HG02759 (cell line): Measurements from ENCODE around the gene PADI4.

Experiments used
- ATAC-seq: cut with Tn5 transposase; IDR thresholded peaks from one replicate; pipeline ENCODE4 v1.9.1; 2021; ENCODE audit warnings: mild to moderate bottlenecking, moderate library complexity; ENCODE audit not compliant: unreplicated experiment

PADI4 gene, protein sequence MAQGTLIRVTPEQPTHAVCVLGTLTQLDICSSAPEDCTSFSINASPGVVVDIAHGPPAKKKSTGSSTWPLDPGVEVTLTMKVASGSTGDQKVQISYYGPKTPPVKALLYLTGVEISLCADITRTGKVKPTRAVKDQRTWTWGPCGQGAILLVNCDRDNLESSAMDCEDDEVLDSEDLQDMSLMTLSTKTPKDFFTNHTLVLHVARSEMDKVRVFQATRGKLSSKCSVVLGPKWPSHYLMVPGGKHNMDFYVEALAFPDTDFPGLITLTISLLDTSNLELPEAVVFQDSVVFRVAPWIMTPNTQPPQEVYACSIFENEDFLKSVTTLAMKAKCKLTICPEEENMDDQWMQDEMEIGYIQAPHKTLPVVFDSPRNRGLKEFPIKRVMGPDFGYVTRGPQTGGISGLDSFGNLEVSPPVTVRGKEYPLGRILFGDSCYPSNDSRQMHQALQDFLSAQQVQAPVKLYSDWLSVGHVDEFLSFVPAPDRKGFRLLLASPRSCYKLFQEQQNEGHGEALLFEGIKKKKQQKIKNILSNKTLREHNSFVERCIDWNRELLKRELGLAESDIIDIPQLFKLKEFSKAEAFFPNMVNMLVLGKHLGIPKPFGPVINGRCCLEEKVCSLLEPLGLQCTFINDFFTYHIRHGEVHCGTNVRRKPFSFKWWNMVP

DNA sequence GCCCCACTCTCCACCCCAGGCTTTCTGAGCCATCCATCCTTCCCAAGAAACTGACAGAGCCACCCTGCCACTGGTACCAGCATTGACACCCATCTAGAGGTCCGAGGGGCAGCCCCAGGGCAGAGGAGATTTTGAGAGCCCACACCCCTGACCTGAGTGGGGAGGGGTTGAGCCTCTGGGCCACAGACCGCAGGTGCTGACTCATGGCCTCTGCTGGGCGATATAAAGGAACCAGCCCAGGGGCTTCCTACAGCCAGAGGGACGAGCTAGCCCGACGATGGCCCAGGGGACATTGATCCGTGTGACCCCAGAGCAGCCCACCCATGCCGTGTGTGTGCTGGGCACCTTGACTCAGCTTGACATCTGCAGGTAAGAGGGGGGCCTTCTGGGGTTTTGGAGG is at the start of gene PADI4:
Gene PADI4, plus strand, starts transcription at position 252 of the 400 bp plus-strand sequence. Its CDS starts 26 bp downstream, at position 278.
- ATAC-seq = no peak

DNA sequence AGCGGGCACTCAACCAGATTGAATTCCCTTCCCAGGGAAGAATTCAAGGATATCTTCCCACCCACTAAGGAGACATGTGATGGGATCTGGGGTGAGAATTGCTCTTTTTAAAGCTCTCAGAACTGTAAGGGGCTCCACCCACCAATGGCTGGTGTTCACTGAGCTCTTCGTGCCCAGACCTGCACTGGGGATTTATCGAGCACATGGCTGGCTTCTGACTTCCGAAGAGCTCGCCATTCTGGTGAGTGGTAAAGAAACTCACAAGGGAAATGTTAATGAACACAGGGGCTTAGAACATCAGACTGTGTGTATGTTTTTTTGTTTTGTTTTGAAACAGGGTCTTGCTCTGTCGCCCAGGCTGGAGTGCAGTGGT is 49.3 kb upstream of the PADI4 start:
- no peak for ATAC-seq

DNA sequence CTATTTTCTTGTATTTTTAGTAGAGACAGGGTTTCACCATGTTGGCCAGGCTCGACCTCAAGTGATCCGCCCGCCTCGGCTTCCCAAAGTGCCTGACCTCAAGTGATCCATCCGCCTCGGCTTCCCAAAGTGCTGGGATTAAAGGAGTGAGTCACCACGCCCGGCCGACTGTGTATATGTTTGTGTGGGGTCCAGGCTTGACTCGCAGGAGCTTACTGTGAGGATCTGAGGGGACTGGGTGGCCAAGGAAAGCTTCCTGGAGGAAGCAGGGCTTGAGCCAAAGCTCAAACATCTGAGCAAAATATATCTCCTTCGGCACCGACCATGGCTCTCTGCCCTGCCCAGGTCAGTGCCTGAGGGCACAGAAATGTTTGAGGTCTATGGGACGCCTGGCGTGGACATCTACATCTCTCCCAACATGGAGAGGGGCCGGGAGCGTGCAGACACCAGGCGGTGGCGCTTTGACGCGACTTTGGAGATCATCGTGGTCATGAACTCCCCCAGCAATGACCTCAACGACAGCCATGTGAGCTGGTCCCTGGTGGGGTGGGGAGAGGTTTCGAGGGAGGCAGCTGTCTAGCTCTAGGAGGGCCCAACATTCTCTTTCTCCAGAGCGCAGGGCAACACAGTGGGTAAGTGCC is 48.6 kb upstream of the PADI4 start:
- ATAC-seq = no peak

DNA sequence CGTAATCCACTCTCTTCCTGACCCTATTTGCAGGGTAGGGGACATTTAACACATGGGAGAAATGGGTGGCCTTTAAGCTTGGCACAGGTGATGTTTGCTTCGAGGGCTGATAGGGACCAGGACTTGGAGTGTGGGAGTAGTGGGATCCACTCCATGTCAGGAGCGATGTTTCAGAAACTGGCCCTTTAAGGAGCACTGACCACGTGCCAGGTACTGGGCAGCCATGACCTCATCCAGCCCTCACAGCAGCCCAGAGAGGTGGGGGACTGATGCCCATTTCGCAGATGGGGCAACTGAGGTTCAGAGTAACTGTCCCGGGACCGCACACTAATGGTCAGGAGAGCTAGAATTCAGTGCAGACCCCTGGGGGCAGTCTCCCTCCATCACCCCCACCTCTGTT is 47.7 kb upstream of the PADI4 start:
- ATAC-seq = no peak

DNA sequence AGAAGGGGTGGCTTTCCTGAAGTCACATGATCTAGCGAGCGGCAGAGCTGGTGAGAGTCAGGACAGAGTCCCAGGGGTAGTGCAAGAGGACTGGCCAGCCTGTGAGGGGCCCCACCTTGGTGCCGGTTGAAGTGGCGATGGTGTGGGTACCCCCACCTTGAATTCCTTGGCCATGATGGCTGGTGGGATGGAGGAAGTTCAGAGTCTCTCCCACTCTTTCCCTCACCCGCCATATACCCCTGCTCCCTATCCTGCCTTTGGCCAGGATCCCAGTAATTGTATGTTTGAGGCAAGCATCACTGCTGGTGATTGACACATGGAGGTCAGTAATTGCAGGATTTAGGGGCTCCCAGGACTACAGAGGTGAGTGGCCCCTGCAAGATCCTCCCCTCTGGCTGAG is 47.3 kb upstream of the PADI4 start:
- no peak for ATAC-seq

DNA sequence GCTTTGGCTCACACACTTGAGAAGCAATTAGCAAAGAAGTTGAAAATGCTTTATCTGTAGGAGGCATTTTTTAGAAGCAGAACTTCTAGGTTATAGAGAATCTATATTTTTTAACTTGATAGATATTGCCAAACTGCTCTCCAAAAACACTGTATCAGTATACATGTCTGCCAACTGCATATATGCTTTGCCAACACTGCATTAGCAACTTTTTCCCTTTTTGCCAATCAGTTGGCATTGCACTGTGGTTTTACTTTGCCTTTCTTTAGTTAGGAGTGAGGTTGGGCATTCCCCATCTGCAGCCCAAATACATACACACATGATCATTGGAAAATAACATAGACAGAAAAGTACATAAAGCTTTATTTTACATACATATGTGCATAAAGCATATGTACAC is 44.1 kb upstream of the PADI4 start:
- ATAC-seq = no peak

DNA sequence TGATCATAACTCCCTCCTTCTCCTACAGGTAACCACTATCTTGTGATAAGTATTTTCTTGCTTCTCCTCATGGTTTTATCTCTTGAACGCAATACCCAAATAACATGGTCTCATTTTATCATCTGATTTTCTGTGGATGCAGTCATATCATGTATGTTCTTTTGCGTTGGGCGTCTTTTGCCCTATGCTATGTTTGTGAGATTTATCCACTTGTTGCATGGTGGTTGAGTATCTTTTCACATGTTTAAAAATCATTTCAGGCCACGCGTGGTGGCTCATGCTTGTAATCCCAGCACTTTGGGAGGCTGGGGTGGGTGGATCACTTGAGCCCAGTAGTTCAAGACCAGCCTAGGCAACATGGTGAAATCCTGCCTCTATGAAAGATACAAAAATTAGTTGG is 43.5 kb upstream of the PADI4 start:
- ATAC-seq = no peak

DNA sequence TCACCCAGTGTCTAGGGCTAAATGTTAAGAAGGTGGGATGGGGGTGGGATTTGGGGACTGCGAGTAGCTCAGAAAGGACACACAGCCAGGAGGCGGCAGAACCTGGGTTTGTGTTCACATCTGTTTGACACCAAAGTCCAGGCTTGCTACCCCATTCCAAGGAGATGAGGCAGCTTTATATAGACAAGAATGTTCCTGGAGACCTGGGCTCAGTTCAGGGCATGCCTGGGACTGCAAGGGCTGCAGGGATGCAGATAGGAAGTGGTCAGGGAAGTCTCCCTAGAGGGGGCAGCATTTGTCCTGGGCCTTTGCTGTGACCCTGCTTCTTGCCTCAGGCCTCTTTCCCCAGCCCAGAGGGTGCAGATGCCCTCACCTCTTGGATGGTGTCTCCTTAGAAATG is 42.8 kb upstream of the PADI4 start:
- ATAC-seq = no peak

DNA sequence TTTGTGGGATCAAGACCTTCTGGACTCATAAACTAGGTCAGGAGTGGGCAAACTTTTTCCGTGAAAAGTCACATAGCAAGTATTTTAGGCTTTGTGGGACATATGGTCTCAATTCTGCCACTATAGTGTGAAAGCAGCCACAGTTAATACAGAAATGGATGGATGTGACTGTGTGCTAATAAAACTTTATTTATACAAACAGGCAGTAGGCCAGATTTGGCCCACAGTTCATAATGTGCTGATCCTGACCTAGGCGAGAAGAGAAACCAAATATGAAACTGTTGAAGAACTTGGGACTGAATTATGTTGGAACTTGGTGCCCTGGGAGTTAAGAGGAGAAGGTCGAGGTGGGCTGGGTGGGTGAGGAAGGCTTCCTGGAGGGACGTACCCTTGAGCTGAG is 42.0 kb upstream of the PADI4 start:
- no peak for ATAC-seq

DNA sequence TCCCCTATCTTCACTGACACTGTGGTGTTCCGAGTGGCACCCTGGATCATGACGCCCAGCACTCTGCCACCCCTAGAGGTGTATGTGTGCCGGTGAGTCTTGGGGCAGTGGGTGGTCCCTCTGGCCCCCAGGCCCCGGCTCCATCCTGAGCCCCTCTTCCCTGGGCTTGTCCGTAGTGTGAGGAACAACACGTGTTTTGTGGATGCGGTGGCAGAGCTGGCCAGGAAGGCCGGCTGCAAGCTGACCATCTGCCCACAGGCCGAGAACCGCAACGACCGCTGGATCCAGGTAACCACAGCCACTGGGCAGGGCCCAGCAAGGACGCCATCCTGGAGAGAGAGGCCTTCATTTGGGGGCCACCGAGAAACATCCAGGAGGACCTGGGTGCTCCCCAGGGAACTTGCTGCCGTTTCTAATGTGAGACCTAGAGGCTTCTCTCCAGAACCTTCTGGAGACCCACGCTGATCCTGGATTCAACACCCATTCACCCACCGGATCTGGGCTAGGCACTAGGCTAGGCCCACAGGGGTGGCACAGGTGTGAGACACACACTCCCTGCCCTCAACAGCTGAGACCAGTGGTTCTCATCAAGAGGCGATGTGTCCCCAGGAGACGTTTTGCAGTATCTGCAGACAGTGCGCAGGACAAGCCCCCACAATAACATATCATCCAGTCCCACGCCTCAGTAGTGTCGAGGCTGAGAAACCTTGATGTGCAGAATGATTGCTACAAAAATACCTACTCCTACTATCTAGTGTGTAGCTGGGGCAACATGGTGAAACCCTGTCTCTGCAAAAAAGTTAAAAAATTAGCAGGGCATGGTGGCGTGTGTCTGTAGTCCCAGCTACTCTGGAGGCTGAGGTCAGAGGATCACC is 36.9 kb upstream of the PADI4 start:
- no peak for ATAC-seq

DNA sequence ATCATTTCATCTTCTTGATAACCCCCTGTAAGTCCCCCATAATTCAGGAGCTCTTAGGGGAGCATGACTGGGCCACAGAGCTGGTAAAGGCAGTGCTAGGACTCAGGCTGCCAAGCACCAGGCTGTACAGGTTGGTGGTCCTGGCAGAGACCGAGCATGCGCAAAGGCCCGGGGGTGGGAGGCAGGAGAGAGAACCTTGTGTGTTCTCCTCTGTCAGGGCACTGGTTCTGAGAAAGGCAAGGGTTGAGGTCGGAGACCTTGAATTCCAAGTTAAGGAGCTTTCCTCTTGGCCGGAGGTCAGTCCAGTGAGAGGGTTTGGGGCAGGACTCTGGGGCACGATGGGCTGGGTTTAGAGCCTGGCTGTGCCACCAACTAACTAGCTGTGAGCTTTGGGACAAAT is 35.9 kb upstream of the PADI4 start:
- ATAC-seq = no peak

DNA sequence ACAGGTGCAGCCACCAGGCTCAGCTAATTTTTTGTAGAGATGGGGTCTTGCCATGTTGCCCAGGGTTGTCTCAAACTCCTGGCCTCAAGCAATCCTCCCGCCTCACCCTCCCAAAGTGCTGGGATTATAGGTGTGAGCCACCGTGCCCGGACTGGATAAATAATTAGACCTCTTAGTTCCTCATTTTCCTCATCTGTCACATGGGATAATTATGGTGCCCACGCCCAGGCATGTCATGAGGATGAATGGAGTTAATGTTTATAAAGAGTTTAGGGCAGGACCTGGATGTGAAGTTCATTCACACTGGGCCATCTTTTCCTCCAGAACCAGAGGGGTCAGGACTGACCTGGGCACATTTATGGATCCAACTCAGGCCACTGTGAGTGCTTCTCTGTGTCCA is 35.4 kb upstream of the PADI4 start:
- no peak for ATAC-seq

DNA sequence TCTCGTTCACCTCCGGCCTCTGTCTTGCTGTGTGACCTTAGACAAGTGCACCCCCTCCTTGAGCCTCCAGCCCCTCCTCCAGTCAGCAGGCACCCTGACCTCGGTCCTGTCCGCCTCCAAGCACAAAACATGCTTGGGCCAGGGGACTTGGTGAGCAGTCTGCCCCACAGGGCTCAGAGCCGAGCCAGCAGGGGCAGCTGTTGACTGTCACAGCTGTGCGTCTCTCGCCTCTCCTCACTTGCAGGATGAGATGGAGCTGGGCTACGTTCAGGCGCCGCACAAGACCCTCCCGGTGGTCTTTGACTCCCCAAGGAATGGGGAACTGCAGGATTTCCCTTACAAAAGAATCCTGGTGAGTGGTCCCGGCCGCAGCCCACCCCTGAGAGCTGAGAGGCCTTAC is 34.9 kb upstream of the PADI4 start:
- no peak for ATAC-seq

DNA sequence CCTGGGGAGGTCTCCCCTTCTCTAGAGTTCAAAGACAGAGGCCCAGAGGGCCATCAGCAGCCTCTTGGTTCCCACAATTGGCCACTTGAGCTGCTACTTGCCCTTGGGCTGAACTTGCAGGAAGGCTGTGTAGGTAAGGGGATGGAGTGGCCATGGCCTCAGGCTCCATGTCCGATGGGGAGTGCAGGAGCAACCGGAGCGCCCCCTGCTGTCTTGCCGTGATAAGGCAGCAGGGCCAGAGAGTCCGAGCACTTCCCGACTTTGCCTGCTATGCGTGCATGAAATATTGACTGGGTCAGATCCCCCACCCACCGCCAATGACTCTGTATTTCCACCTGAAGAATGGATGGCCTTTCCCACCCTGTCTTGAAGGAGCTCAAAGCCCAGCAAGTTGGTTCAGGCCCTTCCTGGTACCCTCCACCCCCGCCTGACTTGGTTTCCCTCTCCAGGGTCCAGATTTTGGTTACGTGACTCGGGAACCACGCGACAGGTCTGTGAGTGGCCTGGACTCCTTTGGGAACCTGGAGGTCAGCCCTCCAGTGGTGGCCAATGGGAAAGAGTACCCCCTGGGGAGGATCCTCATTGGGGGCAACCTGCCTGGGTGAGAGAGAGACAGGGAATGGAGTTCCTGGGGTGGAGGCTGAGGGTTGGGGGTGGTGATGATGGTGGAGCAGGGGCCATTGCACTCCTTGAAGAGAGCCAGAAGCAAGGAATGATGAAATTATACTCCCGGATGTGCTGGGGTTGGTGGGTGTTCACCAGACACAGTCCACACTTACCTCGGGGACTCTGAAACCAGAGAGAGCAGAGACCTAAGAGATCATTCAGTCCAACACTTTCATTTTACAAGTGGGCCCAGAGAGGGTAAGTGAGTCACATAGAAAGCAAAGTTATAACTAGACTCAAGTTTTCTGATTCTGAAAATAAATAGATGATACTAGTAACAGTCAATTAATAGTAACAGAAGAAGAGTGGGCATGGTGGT is 33.5 kb upstream of the PADI4 start:
- ATAC-seq = no peak

DNA sequence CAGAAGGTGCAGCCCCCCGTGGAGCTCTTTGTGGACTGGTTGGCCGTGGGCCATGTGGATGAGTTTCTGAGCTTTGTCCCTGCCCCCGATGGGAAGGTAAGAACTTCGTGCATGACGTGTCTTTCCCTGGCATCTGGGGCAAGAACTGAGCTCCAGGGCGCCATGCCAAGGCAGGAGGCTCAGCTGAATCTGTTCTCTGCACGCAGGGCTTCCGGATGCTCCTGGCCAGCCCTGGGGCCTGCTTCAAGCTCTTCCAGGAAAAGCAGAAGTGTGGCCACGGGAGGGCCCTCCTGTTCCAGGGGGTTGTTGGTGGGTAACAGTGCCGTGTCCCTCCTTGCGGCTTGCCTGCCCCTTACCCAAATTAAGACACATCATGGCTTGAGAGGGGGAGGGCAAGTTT is 31.4 kb upstream of the PADI4 start:
- ATAC-seq = no peak

DNA sequence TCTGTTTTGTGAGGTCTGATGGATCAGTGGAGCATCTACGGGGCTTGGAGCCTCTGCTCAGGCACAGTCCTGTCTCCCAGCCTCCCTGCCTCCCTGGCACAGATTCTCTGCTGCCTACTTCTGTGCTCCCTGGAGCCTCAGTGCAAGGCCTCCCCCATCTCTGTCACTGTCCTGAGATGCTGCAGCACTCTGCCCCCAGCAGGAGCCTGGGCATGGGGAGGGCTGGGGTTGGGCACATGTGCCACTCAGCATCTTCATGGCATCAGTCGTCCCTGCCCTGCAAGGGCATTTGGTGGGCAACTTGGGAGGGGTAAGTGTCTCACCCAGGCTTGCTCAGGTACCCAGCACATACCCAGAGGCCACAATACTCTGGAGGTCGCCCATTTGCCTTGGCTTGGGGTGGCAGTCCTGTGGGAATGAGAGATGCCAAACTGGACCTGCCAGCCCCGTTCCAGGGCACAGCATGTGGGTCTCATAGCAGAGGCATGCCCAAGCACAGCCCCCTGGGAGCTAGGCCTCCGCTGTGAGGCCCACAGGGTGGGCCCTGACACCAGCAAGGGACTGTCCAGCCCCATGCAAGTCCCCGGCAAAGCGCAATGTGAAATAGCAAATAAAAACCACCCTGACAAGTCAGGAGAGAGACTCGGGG is 30.4 kb upstream of the PADI4 start:
- no peak for ATAC-seq

DNA sequence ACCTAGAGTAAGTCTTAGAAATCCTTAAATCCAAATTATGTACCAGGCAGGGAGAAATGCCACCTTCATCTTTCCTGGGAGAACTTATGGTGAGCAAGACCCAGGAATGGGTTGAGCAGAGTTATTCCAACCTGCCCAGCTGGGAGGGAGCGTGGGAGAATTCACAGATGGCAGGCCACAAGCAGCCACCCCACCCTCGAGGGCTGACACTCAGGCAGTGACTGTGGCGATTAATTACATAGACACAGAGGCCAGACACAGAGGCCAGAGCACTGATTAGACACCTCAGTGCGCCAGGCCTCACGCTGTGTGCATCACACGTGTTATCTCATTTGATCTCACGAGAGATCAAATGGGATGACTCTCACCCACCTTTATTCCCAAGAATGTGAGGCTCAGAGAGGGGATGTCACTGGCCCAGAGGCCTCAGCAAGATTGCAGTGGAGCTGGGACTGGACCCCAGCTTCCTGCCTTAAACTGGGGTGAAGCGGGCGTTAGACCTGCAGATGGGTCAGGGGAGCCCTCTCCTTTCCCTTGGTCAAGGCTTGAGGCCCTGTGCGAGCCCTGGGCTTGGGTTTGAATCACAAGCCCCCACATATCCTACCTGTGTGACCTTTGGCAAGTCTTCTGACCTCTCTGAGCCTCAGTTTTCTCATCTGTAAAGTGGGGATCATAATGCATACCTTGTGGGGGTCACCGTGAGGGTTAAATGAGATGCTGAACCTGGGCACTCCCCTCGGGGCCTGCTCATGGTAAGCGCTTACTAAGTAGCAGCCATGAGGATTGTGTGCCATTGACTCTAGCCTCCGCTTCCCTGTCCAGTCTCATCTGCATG is 28.8 kb upstream of the PADI4 start:
- ATAC-seq = no peak

DNA sequence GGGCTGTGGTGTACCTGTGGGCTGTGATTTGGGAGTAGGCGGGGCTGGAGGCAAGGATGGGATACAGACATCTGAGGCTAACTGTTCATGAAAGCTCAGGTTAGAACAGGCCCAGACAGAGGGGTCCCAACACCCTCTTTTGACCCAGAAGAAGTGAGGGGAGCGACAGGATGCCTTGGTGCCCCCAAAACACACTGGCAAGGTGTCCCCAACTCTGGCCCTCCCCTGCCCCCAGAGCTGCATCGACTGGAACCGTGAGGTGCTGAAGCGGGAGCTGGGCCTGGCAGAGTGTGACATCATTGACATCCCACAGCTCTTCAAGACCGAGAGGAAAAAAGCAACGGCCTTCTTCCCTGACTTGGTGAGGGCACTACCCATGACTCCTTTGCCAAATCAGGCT is 27.6 kb upstream of the PADI4 start:
- no peak for ATAC-seq

DNA sequence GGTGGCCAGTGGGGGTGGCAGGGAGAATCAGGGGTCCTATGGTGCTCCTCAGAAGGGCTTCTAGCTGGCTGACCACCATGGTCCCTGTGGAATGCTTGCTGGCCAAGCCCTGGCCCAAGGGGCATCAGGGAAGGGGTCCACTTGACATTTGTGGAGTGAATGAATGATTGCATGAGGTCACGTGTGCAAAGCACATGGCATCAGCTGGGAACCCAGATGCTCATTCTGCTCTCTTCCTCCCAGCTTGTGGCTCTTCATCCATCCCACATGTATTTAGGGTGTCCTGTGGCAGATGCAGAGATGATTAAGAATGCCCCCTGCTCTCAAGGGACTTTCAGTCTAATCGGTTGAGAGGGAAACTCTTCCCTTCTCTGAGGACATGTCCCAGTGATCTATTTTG is 27.1 kb upstream of the PADI4 start:
- no peak for ATAC-seq
